ENCODE results near the gene CBLIF.

DNA sequence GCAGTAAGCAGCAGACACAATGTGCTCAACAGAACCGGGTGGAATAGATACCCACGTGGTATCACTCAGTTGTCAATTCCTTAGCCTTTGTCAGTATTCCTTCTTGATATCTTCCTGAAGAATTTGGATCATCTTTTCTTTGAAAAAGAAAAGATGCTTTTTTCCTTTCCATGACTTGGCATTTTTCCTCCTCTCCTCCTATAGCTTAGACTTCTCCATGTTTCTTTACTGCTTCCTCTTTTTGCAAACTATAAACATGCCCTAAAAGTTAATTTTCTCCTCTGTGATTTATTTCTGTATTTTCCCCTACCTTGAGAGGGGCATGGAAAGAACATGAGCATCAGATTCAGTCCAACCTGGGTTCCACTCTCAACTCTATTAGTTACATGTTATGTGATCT, 11.7 kb downstream of the CBLIF start:
- TF ChIP-seq, protein P1, sequence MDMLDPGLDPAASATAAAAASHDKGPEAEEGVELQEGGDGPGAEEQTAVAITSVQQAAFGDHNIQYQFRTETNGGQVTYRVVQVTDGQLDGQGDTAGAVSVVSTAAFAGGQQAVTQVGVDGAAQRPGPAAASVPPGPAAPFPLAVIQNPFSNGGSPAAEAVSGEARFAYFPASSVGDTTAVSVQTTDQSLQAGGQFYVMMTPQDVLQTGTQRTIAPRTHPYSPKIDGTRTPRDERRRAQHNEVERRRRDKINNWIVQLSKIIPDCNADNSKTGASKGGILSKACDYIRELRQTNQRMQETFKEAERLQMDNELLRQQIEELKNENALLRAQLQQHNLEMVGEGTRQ (IDR thresholded peaks at IDR 0.05; ENCODE audit: low read length) = no peak
- TF ChIP-seq POLR2A (IDR thresholded peaks at IDR 0.05; ENCODE audit: control extremely low read depth in 1 of 2, low read depth in 2 of 2, low read length in 2 of 2) (no peak), PHF8 (conservative IDR thresholded peaks at IDR 0.05; ENCODE audit: low read depth, low read length) (no peak), EZH2 (IDR thresholded peaks at IDR 0.05; ENCODE audit: low read depth, low read length, severe bottlenecking) (no peak)
- TF ChIP-seq, protein P2, sequence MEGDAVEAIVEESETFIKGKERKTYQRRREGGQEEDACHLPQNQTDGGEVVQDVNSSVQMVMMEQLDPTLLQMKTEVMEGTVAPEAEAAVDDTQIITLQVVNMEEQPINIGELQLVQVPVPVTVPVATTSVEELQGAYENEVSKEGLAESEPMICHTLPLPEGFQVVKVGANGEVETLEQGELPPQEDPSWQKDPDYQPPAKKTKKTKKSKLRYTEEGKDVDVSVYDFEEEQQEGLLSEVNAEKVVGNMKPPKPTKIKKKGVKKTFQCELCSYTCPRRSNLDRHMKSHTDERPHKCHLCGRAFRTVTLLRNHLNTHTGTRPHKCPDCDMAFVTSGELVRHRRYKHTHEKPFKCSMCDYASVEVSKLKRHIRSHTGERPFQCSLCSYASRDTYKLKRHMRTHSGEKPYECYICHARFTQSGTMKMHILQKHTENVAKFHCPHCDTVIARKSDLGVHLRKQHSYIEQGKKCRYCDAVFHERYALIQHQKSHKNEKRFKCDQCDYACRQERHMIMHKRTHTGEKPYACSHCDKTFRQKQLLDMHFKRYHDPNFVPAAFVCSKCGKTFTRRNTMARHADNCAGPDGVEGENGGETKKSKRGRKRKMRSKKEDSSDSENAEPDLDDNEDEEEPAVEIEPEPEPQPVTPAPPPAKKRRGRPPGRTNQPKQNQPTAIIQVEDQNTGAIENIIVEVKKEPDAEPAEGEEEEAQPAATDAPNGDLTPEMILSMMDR (IDR thresholded peaks at IDR 0.05; ENCODE audit: control extremely low read depth in 1 of 3, insufficient read depth in 1 of 3, low read depth in 1 of 3, low read length in 3 of 3) = no peak

All from H1 (cell line).